T-helper 17 cell (primary cell): ENCODE measurements around the gene ZFHX3. TPM values are rescaled to one million over a fixed set of nuclear protein-coding genes. Genes with fewer than 3 reads are reported as not detected.

ENCODE experiments used
- ATAC-seq: fragments of 150-1000 bp; cut with Tn5 transposase; 2 replicates; pipeline ENCODE4 v1.10.0; 2021; ENCODE audit warnings: mild to moderate bottlenecking, moderate library complexity
- DNase-seq, 3 donors: peaks; one replicate each; pipeline versions ENCODE4 v3.0.0 to v3.0.0-alpha.2; 2020 to 2021
- H3K9me3 ChIP-seq: one replicate; pipeline ENCODE4 v1.7.0; 2013; ENCODE audit warnings: low read length, mild to moderate bottlenecking; ENCODE audit not compliant: control insufficient read depth, poor library complexity, severe bottlenecking
- H3K27ac Mint-ChIP-seq: one replicate; pipeline ENCODE4 v1.8.0; 2022; ENCODE audit warnings: mild to moderate bottlenecking, moderate library complexity, mixed read lengths
- H3K27me3 Mint-ChIP-seq: one replicate; pipeline ENCODE4 v1.8.0; 2022; ENCODE audit warnings: mixed read lengths
- H3K36me3 Mint-ChIP-seq: one replicate; pipeline ENCODE4 v1.8.0; 2022; ENCODE audit warnings: low read depth, mixed read lengths
- H3K4me1 Mint-ChIP-seq: one replicate; pipeline ENCODE4 v1.8.0; 2022; ENCODE audit warnings: mild to moderate bottlenecking, mixed read lengths
- H3K4me3 Mint-ChIP-seq: one replicate; pipeline ENCODE4 v1.8.0; 2022; ENCODE audit warnings: mild to moderate bottlenecking, moderate library complexity, mixed read lengths
- total RNA-seq, 4 donors: library from RNA in 2 of 4; stranded (reverse) in 2 of 4; gene quantifications; one replicate each; pipeline ENCODE4 v1.2.3 and lab custom pipeline; 2022 to 2026

The ZFHX3 gene
- total RNA-seq, 2 donors from 2014 or later = 0.94 to 2.2 TPM

DNA sequence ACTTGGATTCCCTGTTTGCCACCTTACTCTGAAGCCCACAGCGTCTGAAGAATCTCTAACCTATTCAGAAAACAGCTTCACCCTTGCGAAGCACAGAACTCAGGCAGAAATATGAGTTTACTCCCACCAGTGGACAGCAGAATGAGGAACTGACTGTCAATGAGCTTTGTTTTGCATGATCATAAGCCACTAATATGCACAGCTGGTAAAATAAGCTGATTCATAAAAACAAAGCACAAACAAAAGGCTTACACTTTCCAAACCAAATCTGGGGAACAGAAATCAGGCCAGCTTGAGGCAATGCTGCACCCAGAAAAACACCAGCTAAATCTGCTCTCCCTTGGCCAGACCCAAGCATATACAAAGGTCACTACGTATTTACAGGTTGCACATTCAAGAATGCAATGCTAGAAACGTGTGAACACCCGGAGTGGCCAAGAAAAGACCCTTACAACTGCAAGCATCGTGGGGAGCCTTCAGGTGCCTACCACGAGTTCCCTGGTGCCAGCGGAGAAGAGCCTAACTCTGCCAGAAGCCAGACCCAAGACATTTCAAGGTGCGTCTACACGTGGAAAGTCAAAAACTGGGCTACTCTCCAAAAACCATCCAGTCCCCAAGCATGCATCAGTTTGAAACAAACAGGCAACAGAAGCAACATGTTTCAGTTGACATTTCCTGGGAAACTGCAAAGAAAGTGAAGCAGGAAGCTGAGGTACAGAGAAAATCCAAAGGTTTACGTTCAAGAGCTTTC, 207.1 kb downstream of the ZFHX3 start:
- Mint-ChIP-seq H3K4me1 (peaks cover 22% of the 10 kb centered on the region), H3K36me3 (peaks cover 4% of the 10 kb centered on the region), H3K27ac (no peak overlapping the region), H3K27me3 (peaks cover 36% of the 10 kb centered on the region), H3K4me3 (no peak overlapping the region)
- ATAC-seq = no peak
- DNase-seq = no peak
- no peaks in the 10 kb centered on the region for H3K9me3 ChIP-seq

DNA sequence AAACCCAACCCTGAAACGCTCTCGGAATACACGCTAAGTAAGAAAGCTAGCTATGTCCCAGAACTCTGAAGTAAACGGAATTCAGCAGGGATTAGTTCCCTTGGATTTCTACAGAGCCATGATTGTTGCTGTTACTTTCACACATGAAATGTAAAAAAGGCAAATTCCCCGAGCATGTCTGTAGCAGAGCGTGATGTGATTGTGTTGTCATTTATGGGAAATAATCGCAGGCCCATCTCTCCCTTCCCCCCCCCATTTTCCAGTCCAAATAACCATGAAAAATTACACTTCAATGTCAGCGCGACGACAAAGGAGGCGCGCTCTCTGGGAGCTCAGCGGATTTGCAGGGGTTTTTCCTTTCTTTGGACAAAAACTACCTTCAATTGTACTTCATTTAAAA, 209.0 kb downstream of the ZFHX3 start:
- Mint-ChIP-seq H3K27me3 (peaks cover 23% of the 10 kb centered on the region), H3K36me3 (peaks cover 4% of the 10 kb centered on the region), H3K27ac (no peak overlapping the region), H3K4me1 (peaks cover 8% of the 10 kb centered on the region), H3K4me3 (no peak overlapping the region)
- no peaks in the 10 kb centered on the region for H3K9me3 ChIP-seq
- DNase-seq (no peak), ATAC-seq (no peak)

DNA sequence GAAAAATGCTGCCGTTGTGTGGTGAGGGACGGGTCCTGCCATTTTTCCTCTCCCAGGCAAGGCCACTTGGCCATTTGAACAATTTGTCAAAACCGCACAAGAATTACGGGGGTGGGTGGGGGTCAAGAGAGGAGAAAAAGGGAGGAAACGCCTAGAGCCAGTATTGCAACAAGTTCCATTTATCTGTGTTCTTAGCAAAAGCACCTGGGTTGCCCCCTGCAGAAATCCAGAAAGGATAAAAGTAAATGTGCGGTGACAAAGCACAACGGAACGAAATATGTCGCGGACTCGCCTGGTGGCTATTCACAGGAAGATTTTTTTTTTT, 209.4 kb downstream of the ZFHX3 start:
- Mint-ChIP-seq H3K27me3 (peaks cover 20% of the 10 kb centered on the region), H3K27ac (no peak overlapping the region), H3K4me3 (no peak overlapping the region), H3K36me3 (peaks cover 4% of the 10 kb centered on the region), H3K4me1 (peaks cover 6% of the 10 kb centered on the region)
- H3K9me3 ChIP-seq = no peaks in the 10 kb centered on the region
- ATAC-seq (no peak), DNase-seq (no peak)

DNA sequence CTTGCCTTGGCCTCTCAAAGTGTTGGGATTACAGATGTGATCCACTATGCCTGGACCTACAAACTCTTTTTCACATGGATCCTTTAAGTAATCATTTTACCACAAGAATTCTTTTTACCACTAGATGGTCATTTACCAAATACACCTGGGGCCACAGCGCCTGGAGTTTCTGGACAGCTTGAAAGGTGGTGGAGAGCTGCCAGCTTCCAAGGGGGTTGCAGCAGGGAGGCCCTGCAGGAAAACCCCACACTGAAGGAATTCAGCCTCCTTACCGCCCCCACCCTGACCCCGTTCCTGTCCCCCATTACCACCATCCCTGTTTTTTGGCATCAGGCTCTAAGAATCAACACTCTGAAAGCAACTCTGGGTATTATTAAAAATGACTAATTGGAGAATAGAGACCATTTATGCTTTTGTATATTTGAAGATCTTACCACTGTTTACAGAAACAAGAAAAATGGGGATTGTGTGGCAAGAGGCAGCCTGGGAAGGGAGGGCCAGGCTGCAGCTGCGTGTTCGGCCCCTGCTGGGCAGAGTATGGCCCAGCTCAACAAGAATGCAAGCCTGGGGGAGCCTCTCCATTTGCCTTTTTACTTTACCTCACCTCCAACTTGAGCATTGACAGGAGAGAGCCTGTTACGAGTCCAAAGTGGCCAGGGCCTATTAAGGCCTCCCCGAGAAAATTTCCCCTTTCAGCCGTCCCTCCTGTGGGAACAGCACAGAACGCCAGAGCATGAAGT, 209.9 kb downstream of the ZFHX3 start:
- no peak for DNase-seq
- H3K4me3 Mint-ChIP-seq = no peak overlapping the region
- no peak for ATAC-seq

DNA sequence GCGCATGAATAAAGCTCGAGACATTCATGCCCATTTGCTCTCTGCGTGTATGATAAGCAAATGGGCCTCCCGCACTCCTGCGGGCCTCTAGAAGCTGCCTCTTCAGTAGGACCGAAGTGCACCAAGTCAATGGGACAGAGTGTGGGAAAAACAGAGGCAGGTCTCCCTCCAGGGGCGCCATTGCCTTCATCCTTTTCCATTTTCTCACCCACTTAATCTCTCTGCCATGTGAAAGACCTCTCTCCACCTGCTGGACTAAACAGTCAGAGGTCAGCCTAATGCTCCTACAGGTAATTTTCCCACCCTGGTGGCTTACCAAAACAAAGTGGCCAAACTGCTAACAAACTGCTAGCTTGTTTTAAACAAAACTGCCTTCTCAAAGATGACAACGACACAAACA, 210.9 kb downstream of the ZFHX3 start:
- H3K27ac Mint-ChIP-seq = no peak overlapping the region
- no peak for DNase-seq
- no peak overlapping the region for H3K4me3 Mint-ChIP-seq
- peaks cover 4% of the 10 kb centered on the region for H3K4me1 Mint-ChIP-seq
- H3K9me3 ChIP-seq = no peaks in the 10 kb centered on the region
- no peak for ATAC-seq
- peaks cover 2% of the 10 kb centered on the region for H3K36me3 Mint-ChIP-seq
- H3K27me3 Mint-ChIP-seq = peaks cover 20% of the 10 kb centered on the region

More for the DNA sequence above, 209.9 kb downstream of the ZFHX3 start:
- H3K4me1 Mint-ChIP-seq = peaks cover 5% of the 10 kb centered on the region
- H3K27me3 Mint-ChIP-seq = peaks cover 20% of the 10 kb centered on the region
- peaks cover 4% of the 10 kb centered on the region for H3K36me3 Mint-ChIP-seq
- H3K27ac Mint-ChIP-seq = no peak overlapping the region
- no peaks in the 10 kb centered on the region for H3K9me3 ChIP-seq

DNA sequence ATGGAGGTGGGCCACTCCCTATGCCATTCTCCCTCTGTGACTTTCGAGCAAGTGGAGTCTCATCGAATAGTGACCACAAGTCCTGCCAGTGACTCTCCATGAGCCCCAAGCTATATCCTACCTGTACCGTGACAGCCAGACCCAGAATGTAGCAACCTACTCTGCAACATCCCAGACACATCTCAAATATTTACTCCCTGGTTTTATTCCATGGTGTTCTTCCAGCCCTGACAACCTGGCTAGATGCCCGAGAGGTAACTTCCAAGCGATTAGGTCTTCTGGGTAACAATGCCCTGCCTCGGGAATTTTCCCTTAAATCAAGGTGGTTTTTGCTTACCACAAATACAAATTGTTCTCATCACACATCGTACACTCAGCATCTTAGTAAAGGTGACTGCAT, 211.7 kb downstream of the ZFHX3 start:
- no peak overlapping the region for H3K4me3 Mint-ChIP-seq
- DNase-seq = no peak
- no peak for ATAC-seq
- H3K27ac Mint-ChIP-seq = no peak overlapping the region
- peaks cover 2% of the 10 kb centered on the region for H3K36me3 Mint-ChIP-seq
- H3K4me1 Mint-ChIP-seq = peaks cover 4% of the 10 kb centered on the region
- H3K27me3 Mint-ChIP-seq = peaks cover 20% of the 10 kb centered on the region
- no peaks in the 10 kb centered on the region for H3K9me3 ChIP-seq

DNA sequence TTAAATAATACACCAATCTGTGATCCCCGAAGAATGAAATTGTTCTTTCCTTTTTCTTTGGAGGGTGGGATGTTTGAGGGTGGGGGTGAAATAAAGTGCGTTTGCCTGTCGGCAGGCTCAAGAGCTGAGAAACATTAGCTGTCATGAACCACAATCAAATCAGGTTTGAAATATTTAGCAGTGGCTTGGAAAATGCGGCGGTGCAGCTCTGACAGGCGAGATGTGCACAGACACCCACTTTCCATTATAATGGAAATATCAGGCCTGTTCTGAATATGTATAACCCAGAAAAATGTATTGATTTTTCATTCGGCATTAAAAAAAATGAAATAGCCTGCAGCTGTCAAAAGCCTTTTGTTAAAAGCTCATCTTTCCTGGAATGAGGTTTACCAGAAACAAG, 212.8 kb downstream of the ZFHX3 start:
- peaks cover 15% of the 10 kb centered on the region for H3K27me3 Mint-ChIP-seq
- DNase-seq = no peak
- H3K4me3 Mint-ChIP-seq = no peak overlapping the region
- peaks cover under 1% of the 10 kb centered on the region for H3K36me3 Mint-ChIP-seq
- H3K27ac Mint-ChIP-seq = no peak overlapping the region
- ATAC-seq = no peak
- no peaks in the 10 kb centered on the region for H3K9me3 ChIP-seq
- peaks cover under 1% of the 10 kb centered on the region for H3K4me1 Mint-ChIP-seq

DNA sequence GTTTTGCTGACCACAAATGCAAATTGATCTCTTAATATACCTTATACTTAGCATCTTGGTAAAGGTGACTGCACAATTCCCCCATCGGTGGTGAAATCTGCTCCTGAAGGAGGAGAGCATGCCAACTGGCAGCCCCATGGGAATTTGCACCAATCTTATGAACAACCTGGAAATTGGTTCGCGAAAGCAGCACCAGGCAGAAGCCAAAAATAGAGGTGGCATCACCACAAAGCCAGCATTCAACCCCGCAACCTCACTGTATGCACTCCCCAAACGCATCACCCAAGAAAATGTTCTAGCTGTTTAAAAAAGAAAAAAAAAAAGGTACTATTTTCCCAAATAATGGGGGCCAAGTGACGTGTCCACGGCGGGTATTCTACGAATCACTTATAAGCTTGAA, 213.4 kb downstream of the ZFHX3 start:
- Mint-ChIP-seq H3K4me3 (no peak overlapping the region), H3K4me1 (no peaks in the 10 kb centered on the region), H3K27me3 (peaks cover 14% of the 10 kb centered on the region), H3K27ac (no peak overlapping the region), H3K36me3 (no peaks in the 10 kb centered on the region)
- no peak for DNase-seq
- no peak for ATAC-seq
- H3K9me3 ChIP-seq = no peaks in the 10 kb centered on the region

DNA sequence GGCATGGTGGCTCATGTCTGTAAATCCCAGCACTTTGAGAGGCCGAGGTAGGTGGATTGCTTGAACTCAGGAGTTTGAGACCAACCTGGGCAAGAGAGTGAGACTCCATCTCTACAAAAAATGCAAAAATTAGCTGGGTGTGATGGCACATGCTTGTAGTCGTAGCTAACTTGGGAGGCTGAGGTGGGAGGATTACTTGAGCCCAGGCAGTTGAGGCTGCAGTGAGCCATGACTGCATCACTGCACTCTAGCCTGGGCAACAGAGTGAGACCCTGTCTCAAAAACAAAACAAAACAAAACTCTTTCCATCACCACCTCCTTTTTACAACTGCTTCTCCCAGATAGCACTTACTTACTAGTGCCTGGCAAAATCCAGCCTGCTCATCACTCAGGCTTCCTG, 214.0 kb downstream of the ZFHX3 start:
- DNase-seq (no peak), ATAC-seq (no peak)
- Mint-ChIP-seq H3K27ac (no peak overlapping the region), H3K27me3 (peaks cover 14% of the 10 kb centered on the region), H3K4me3 (no peak overlapping the region), H3K36me3 (no peaks in the 10 kb centered on the region), H3K4me1 (no peaks in the 10 kb centered on the region)
- H3K9me3 ChIP-seq = no peaks in the 10 kb centered on the region

DNA sequence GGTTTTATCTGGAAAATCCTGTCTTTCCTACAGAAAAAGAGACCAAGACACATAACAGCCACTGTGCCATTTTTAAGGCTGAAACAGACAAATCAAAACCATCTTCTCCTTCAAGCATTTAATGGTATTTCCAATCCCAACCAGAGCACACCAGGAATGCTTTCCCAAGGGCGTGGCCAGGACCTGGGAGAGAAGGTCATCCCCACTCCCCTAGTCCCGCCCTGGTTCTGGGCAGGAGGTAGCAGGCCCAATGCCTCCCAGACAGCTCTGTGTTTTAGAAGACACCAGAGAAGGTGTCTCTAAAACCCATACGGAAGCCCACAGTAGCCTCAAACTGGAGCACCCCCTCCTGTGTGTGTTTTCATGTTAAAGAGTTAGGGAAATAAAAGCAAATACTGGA, 214.4 kb downstream of the ZFHX3 start:
- no peak overlapping the region for H3K4me3 Mint-ChIP-seq
- H3K36me3 Mint-ChIP-seq = no peaks in the 10 kb centered on the region
- no peak overlapping the region for H3K27ac Mint-ChIP-seq
- no peaks in the 10 kb centered on the region for H3K4me1 Mint-ChIP-seq
- DNase-seq (no peak), ATAC-seq (no peak)
- peaks cover 14% of the 10 kb centered on the region for H3K27me3 Mint-ChIP-seq
- no peaks in the 10 kb centered on the region for H3K9me3 ChIP-seq

DNA sequence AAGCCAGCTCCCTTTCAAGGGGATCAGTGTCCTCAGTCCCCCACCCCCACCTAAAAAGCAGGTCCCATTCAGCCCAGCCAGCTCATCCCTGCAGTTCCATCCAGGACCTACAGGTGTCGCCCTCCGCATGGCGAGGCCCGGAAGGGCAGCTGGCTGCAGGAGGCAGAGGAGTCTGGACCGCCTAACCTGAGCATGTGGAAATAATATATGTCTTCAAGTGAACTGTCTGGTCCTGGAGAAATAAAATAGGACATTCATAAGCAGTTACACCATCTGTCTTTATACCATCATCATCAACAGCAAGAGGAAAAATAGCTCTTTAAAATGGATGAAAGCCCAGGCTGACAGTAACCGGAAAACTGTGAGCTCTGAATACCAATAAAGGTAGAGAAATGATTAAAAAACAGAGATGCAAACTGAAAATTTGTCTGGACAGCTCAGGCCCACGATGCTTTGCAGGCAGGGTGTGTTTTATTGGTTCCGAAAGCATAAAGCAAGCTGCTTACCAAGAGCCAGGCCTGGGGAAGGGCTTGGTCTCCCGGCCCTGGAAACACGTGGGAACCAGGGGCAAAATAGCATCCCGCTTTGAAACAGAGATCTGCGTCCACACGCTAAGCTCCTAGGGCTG, 215.2 kb downstream of the ZFHX3 start:
- no peaks in the 10 kb centered on the region for H3K9me3 ChIP-seq
- Mint-ChIP-seq H3K27ac (no peak overlapping the region), H3K27me3 (peaks cover 7% of the 10 kb centered on the region), H3K4me3 (no peak overlapping the region), H3K4me1 (no peaks in the 10 kb centered on the region), H3K36me3 (no peaks in the 10 kb centered on the region)
- DNase-seq (peak; percentile 35 to 59 (median 37)), ATAC-seq (peak; percentile 78)

DNA sequence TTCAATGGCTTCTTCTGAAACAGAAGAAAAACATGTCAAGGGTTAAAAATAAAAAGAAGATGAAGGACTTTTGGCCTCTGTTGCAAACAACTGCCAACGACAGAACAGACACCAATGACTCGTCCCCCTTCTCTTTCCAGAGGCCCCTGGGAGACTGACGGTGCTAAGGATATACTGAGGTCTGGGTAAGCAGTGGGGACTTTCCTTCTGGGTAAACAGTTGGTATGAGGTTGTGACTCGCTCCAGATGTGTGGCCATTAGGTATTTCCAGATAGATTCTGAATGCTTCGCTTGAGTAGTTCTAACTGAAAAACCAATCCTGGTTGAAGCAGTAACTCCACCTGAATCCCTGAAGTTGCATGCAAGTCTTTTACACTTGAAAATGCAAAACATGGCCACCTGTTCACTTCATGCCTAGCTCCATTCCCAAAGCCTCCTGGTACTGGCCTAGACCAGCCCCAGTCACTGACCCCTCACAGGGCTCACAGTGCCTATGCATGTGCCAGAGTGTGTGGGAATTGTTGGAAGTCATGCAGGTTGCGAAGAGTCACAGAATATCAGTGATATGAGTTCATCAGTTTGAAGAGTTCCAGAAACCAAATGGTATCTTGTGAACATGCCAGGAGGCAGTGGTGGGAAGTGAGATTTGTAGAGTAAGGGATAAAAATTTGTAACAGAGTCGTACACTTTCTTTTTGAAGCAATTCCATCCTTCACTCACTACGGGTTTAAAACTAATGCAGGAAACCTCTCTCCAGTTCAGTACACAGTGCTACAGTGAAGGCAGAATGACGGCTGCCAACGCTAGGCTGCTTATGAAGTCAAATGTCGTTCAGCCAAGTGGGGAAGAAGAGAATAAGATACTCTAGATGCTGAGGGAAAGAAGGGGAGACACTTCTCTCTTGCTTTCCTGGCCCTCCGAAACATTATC, 217.8 kb downstream of the ZFHX3 start:
- DNase-seq = no peak
- H3K4me3 Mint-ChIP-seq = no peak overlapping the region
- H3K27me3 Mint-ChIP-seq = no peaks in the 10 kb centered on the region
- no peak for ATAC-seq
- H3K4me1 Mint-ChIP-seq = no peaks in the 10 kb centered on the region
- no peaks in the 10 kb centered on the region for H3K9me3 ChIP-seq
- H3K36me3 Mint-ChIP-seq = no peaks in the 10 kb centered on the region
- no peak overlapping the region for H3K27ac Mint-ChIP-seq

DNA sequence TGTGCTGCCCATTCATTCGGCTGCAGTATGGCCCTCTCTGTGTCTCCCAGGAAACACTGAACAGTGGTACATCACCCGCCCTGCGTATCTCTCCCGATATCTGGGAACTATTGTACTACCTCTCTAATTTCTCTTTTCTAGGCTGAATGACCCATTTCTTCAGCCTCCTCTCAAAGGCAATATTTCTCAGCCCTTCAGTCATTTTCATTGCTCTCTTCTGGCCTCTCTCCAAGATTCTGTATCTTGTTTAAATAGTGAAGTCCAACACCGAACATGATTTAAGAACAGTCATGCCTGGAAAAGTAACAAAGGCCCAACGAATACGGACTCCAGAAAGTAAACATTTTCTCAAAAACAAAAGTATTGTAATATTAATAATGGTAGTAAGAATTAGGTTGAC, 220.1 kb downstream of the ZFHX3 start:
- H3K9me3 ChIP-seq = no peaks in the 10 kb centered on the region
- no peaks in the 10 kb centered on the region for H3K36me3 Mint-ChIP-seq
- ATAC-seq = no peak
- H3K4me1 Mint-ChIP-seq = no peaks in the 10 kb centered on the region
- H3K4me3 Mint-ChIP-seq = no peak overlapping the region
- no peaks in the 10 kb centered on the region for H3K27me3 Mint-ChIP-seq
- no peak overlapping the region for H3K27ac Mint-ChIP-seq
- DNase-seq = no peak
